ENCODE measurements around the gene ATP5PF. TPM values are rescaled to one million over a fixed set of nuclear protein-coding genes. Genes with fewer than 3 reads are reported as not detected.
"Not testable (repeated sequence)": the region's sequence is repeated elsewhere in the genome, so short reads cannot be mapped to it uniquely, and the experiment has no call there.

The ATP5PF gene, protein sequence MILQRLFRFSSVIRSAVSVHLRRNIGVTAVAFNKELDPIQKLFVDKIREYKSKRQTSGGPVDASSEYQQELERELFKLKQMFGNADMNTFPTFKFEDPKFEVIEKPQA
- total RNA-seq: 117 TPM
- polyA plus RNA-seq (ENCODE audit: insufficient read depth, low read depth, low replicate concordance): 998 TPM
- long read RNA-seq, donor 1, transcript ATP5PF-207 (4 exons, 589 nt): minor isoform, 11 of 284 reads
- long read RNA-seq, donor 1, transcript ATP5PF-204 (4 exons, 1,179 nt): minor isoform, 20 of 284 reads
- long read RNA-seq, donor 1, transcript ATP5PF-201 (4 exons, 614 nt): major isoform, 157 of 284 reads
- long read RNA-seq, donor 1, transcript ATP5PF-202 (4 exons, 826 nt): minor isoform, 8 of 284 reads
- long read RNA-seq, donor 1, partial matches to known transcripts: 68 of 284 reads
- long read RNA-seq, donor 1, other reads (novel, unspliced or antisense): 7 of 284 reads
- long read RNA-seq, donor 2, transcript ATP5PF-201 (4 exons, 614 nt): major isoform, 191 of 335 reads
- long read RNA-seq, donor 2, transcript ATP5PF-207 (4 exons, 589 nt): minor isoform, 9 of 335 reads
- long read RNA-seq, donor 2, transcript ATP5PF-203 (4 exons, 647 nt): minor isoform, 8 of 335 reads
- long read RNA-seq, donor 2, transcript ATP5PF-204 (4 exons, 1,179 nt): minor isoform, 27 of 335 reads
- long read RNA-seq, donor 2, partial matches to known transcripts: 82 of 335 reads
- long read RNA-seq, donor 2, other reads (novel, unspliced or antisense): 0 of 335 reads
- long read RNA-seq, donor 3, transcript ATP5PF-204 (4 exons, 1,179 nt): minor isoform, 44 of 465 reads
- long read RNA-seq, donor 3, transcript ATP5PF-201 (4 exons, 614 nt): major isoform, 289 of 465 reads
- long read RNA-seq, donor 3, transcript ATP5PF-207 (4 exons, 589 nt): minor isoform, 14 of 465 reads
- long read RNA-seq, donor 3, partial matches to known transcripts: 103 of 465 reads
- long read RNA-seq, donor 3, other reads (novel, unspliced or antisense): 6 of 465 reads
- long read RNA-seq, donor 4, transcript ATP5PF-204 (4 exons, 1,179 nt): minor isoform, 21 of 226 reads
- long read RNA-seq, donor 4, transcript ATP5PF-202 (4 exons, 826 nt): minor isoform, 5 of 226 reads
- long read RNA-seq, donor 4, transcript ATP5PF-201 (4 exons, 614 nt): major isoform, 153 of 226 reads
- long read RNA-seq, donor 4, transcript ATP5PF-203 (4 exons, 647 nt): minor isoform, 11 of 226 reads
- long read RNA-seq, donor 4, partial matches to known transcripts: 27 of 226 reads
- long read RNA-seq, donor 4, other reads (novel, unspliced or antisense): 0 of 226 reads
- long read RNA-seq, donor 5, transcript ATP5PF-201 (4 exons, 614 nt): major isoform, 16 of 36 reads
- long read RNA-seq, donor 5, partial matches to known transcripts: 12 of 36 reads
- long read RNA-seq, donor 5, other reads (novel, unspliced or antisense): 0 of 36 reads
- long read RNA-seq, donor 6, transcript ATP5PF-201 (4 exons, 614 nt): major isoform, 629 of 1,051 reads
- long read RNA-seq, donor 6, transcript ATP5PF-204 (4 exons, 1,179 nt): minor isoform, 91 of 1,051 reads
- long read RNA-seq, donor 6, transcript ATP5PF-207 (4 exons, 589 nt): minor isoform, 12 of 1,051 reads
- long read RNA-seq, donor 6, transcript ATP5PF-208 (3 exons, 876 nt): minor isoform, 14 of 1,051 reads
- long read RNA-seq, donor 6, partial matches to known transcripts: 270 of 1,051 reads
- long read RNA-seq, donor 6, other reads (novel, unspliced or antisense): 15 of 1,051 reads
- long read RNA-seq, donor 7, transcript ATP5PF-201 (4 exons, 614 nt): major isoform, 68 of 134 reads
- long read RNA-seq, donor 7, transcript ATP5PF-205 (5 exons, 589 nt): minor isoform, 6 of 134 reads
- long read RNA-seq, donor 7, transcript ATP5PF-204 (4 exons, 1,179 nt): minor isoform, 12 of 134 reads
- long read RNA-seq, donor 7, partial matches to known transcripts: 43 of 134 reads
- long read RNA-seq, donor 7, other reads (novel, unspliced or antisense): 3 of 134 reads
- long read RNA-seq, donor 8, transcript ATP5PF-207 (4 exons, 589 nt): minor isoform, 9 of 367 reads
- long read RNA-seq, donor 8, transcript ATP5PF-203 (4 exons, 647 nt): minor isoform, 20 of 367 reads
- long read RNA-seq, donor 8, transcript ATP5PF-201 (4 exons, 614 nt): major isoform, 195 of 367 reads
- long read RNA-seq, donor 8, transcript ATP5PF-204 (4 exons, 1,179 nt): minor isoform, 31 of 367 reads
- long read RNA-seq, donor 8, partial matches to known transcripts: 99 of 367 reads
- long read RNA-seq, donor 8, other reads (novel, unspliced or antisense): 0 of 367 reads
- long read RNA-seq, donor 9, transcript ATP5PF-207 (4 exons, 589 nt): minor isoform, 13 of 205 reads
- long read RNA-seq, donor 9, transcript ATP5PF-204 (4 exons, 1,179 nt): minor isoform, 34 of 205 reads
- long read RNA-seq, donor 9, transcript ATP5PF-201 (4 exons, 614 nt): major isoform, 108 of 205 reads
- long read RNA-seq, donor 9, transcript ATP5PF-203 (4 exons, 647 nt): minor isoform, 5 of 205 reads
- long read RNA-seq, donor 9, partial matches to known transcripts: 41 of 205 reads
- long read RNA-seq, donor 9, other reads (novel, unspliced or antisense): 0 of 205 reads
- long read RNA-seq, donor 10, transcript ATP5PF-208 (3 exons, 876 nt): minor isoform, 9 of 293 reads
- long read RNA-seq, donor 10, transcript ATP5PF-204 (4 exons, 1,179 nt): minor isoform, 25 of 293 reads
- long read RNA-seq, donor 10, transcript ATP5PF-201 (4 exons, 614 nt): major isoform, 131 of 293 reads
- long read RNA-seq, donor 10, transcript ATP5PF-203 (4 exons, 647 nt): minor isoform, 11 of 293 reads
- long read RNA-seq, donor 10, partial matches to known transcripts: 109 of 293 reads
- long read RNA-seq, donor 10, other reads (novel, unspliced or antisense): 0 of 293 reads

- H3K36me3 ChIP-seq (ENCODE audit: control insufficient read depth in 2 of 3, insufficient read depth in 3 of 3, low read length in 3 of 3): peaks cover 0 to 1% (median 0%) of the 10 kb centered on the region in 3 donors
- intact Hi-C loops (cut with DNase I): no loop called here
- H3K9me3 ChIP-seq (ENCODE audit: control insufficient read depth in 2 of 3, insufficient read depth in 1 of 3, low read length in 3 of 3): no peaks in the 10 kb centered on the region
- no peaks in the 10 kb centered on the region for H3K27me3 ChIP-seq (ENCODE audit: control insufficient read depth, insufficient read depth, low read length)
- DNase-seq (peak; percentile 97 to 99 (median 99)), FAIRE-seq (peak; percentile 82)
- H3K9ac ChIP-seq (ENCODE audit: low read length in 3 of 3): peak within 1 kb of the TSS; percentile 86 to 100 (median 94)
- no peak for TF ChIP-seq CTCF (IDR thresholded peaks at IDR 0.05; ENCODE audit: borderline replicate concordance, extremely low read depth, insufficient read depth)
- H3K27ac ChIP-seq (ENCODE audit: low read depth in 2 of 2, low read length in 2 of 2): peak within 1 kb of the TSS; percentile 99 to 100
- peak within 1 kb of the TSS; percentile 90 to 100 (median 99) for H3K4me3 ChIP-seq (ENCODE audit: low read length in 3 of 3)
- peaks cover 0 to 9% (median 7%) of the 10 kb centered on the region in 3 donors for H3K4me1 ChIP-seq (ENCODE audit: control insufficient read depth in 2 of 3, insufficient read depth in 2 of 3, low read depth in 1 of 3, low read length in 3 of 3)
These were observed at the start of gene ATP5PF, which contains the start of gene GABPA for GRCh38 chr21:25734904-25735645. Gene ATP5PF (minus strand): TSS chr21:25734904. CDS start chr21:25729794, 5,110 bp downstream. Gene GABPA (plus strand): TSS chr21:25734972. CDS start chr21:25741599, 6,627 bp downstream.

DNA sequence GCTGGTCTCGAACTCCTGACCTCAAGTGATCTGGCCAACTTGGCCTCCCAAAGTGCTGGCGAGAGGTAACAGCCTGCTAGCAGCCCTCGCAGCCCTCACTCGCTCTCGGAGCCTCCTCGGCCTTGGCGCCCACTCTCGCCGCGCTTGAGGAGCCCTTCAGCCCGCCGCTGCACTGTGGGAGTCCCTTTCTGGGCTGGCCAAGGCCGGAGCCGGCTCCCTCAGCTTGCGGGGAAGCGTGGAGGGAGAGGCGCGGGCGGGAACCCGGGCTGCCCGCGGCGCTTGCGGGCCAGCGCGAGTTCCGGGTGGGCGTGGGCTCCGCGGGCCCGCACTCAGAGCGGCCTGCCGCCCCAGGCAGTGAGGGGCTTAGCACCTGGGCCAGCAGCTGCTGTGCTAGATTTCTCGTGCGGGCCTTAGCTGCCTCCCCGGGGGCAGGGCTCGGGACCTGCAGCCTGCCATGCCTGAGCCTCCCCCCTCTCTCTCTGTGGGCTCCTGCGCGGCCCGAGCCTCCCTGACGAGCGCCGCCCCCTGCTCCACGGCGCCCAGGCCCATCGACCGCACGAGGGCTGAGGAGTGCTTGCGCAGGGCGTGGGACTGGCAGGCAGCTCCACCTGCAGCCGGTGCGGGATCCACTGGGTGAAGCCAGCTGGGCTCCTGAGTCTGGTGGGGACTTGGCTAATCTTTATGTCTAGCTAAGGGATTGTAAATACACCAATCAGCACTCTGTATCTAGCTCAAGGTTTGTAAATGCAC, 43.6 kb upstream of the ATP5PF start:
- intact Hi-C loops (cut with DNase I); H3K36me3 ChIP-seq (ENCODE audit: control insufficient read depth in 2 of 3, insufficient read depth in 3 of 3, low read length in 3 of 3); H3K9ac ChIP-seq (ENCODE audit: low read length in 3 of 3); H3K27ac ChIP-seq (ENCODE audit: low read depth in 2 of 2, low read length in 2 of 2); H3K4me3 ChIP-seq (ENCODE audit: low read length in 3 of 3); FAIRE-seq; H3K4me1 ChIP-seq (ENCODE audit: control insufficient read depth in 2 of 3, insufficient read depth in 2 of 3, low read depth in 1 of 3, low read length in 3 of 3); H3K27me3 ChIP-seq (ENCODE audit: control insufficient read depth, insufficient read depth, low read length); H3K9me3 ChIP-seq (ENCODE audit: control insufficient read depth in 2 of 3, insufficient read depth in 1 of 3, low read length in 3 of 3); DNase-seq: not testable (repeated sequence)

All from kidney (tissue), 22 donors.